Measurements from ENCODE around the gene WASHC3.

Gene WASHC3

DNA sequence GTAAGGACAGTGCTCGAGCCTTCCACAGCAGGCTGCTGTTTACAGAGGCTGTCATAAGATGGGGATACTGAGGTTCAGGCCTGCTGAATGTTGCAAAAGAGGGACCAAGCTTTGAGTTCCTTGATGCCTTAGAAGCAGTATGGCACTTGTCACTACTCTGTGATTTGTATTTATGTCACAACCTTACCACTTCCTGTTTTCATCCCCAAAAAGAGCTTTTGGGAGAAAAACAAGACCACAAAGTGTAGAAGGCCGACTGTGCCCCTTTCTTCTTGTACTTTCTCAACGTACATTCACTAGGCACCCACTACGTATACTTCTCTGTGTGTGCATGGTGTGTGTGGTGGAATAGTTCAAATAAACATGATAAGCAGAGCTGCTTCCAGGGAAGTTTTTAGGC is 94.3 kb downstream of the WASHC3 start:
- DNase-seq = no peak

DNA sequence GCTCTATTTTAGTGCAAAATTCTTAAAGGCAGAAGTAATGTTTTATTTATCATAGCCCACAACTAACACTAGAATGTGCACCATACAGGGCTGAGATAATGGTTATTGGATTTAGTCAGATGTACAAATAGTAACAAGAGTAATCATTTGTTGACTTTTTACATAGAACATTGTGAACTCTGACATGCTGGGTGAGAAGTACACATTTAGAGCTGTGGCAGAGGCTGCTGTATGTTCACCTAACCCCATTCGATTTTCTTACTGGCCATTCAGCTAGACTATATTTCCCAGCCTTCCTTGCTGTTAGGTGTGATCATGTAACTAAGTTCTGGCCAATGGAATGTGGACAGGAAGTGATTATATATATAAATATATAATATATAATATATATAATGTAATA is 95.3 kb downstream of the WASHC3 start:
- no peak for DNase-seq

DNA sequence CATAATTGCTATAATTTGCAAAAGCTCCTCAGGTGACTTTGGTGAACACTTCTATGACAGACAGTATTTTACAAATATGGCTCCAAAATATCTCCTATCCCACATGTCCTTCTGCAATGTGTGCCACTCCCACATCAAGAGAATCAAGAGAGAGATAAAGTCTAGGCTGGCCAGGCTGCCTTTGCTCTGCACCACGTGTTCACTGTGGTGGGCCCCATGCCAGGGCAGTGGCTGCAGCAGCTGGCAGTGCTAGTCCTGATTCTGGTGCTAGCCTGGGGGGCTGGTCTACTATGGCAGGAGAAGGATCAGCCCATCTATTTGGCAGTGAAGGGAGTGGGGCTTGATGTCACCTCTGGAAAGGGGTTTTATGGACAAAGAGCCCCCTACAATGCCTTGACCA is 98.1 kb downstream of the WASHC3 start:
- no peak for DNase-seq
